HCT116 (cell line): ENCODE measurements around the gene TPD52L1. TPM values are rescaled to one million over a fixed set of nuclear protein-coding genes. Genes with fewer than 3 reads are reported as not detected.

Experiments used
- ATAC-seq: fragments of 200-7000 bp; cut with Tn5 transposase; 2 replicates; pipeline ENCODE4 v1.9.1; 2020; ENCODE audit warnings: mild to moderate bottlenecking, moderate library complexity
- BruUV-seq: library from RNA; stranded (reverse); fragments of 400-500 nt; replicated peaks from 2 replicates; lab custom pipeline; 2021; lab: Mats Ljungman, UMichigan
- CTCF ChIA-PET: fragments of 300-600 bp; sonication (Branson Sonifier 250); formaldehyde crosslinking; loops from one replicate; lab custom pipeline; 2021; ENCODE audit warnings: antibody characterized with exemption; lab: Charles Lee
- POLR2A ChIA-PET: fragments of 300-600, 350-600 bp; sonication (Branson Sonifier 250); formaldehyde crosslinking; loops from one replicate; lab custom pipeline; 2021; ENCODE audit warnings: antibody characterized with exemption; lab: Charles Lee
- RAD21 ChIA-PET, 2 experiments: fragments of 300-600 bp; sonication (Branson Sonifier 250); formaldehyde crosslinking; loops; one replicate each; lab custom pipeline; 2023; ENCODE audit warnings: low total read pairs in 2 of 2; ENCODE audit not compliant: uncharacterized antibody in 2 of 2, unreplicated experiment in 2 of 2, low non-redundant PET in 1 of 2; lab: Charles Lee
- DNase-seq: peaks from one replicate; pipeline ENCODE4 v3.0.0-alpha.2; 2010; ENCODE audit warnings: low read depth, low spot score
- H2AFZ ChIP-seq: fragments of 200-600 bp; shearing (Covaris generic), sonication (generic); 2 replicates; pipeline ENCODE4 v1.6.1; 2017; ENCODE audit warnings: low read depth, mixed run types, mixed read lengths, antibody characterized with exemption, low read length; ENCODE audit not compliant: poor library complexity, severe bottlenecking
- H3K27ac ChIP-seq: 2 replicates; pipeline ENCODE4 v1.5.1; 2012; ENCODE audit warnings: low read depth, low read length
- H3K27me3 ChIP-seq: fragments of 200-600 bp; sonication (generic); 2 replicates; pipeline ENCODE4 v1.6.1; 2016; ENCODE audit warnings: mixed run types, low read length, mixed read lengths; ENCODE audit not compliant: insufficient read depth
- H3K36me3 ChIP-seq, 2 experiments: fragments of 200-500 bp in 1 of 2; fragments of 200-600 bp in 1 of 2; sonication (Bioruptor generic) in 1 of 2; sonication (generic) in 1 of 2; 2 replicates each; pipeline versions ENCODE4 v1.5.1 to v1.6.1; 2014 to 2016; ENCODE audit warnings: low read length in 2 of 2, inconsistent platforms in 1 of 2, mixed read lengths in 1 of 2, mixed run types in 1 of 2; ENCODE audit not compliant: insufficient read depth in 2 of 2, control insufficient read depth in 1 of 2
- H3K4me1 ChIP-seq, 2 experiments: fragments of 200-600 bp in 1 of 2; sonication (generic) in 1 of 2; 2 replicates each; pipeline versions ENCODE4 v1.5.1 to v1.6.1; 2012 to 2017; ENCODE audit warnings: low read length in 2 of 2, inconsistent platforms in 1 of 2, mild to moderate bottlenecking in 1 of 2, mixed read lengths in 1 of 2, mixed run types in 1 of 2, moderate library complexity in 1 of 2; ENCODE audit not compliant: insufficient read depth in 2 of 2, control insufficient read depth in 1 of 2
- H3K4me2 ChIP-seq: fragments of 200-600 bp; sonication (generic); 2 replicates; pipeline ENCODE4 v1.6.1; 2017; ENCODE audit warnings: mixed run types, low read length, mixed read lengths
- H3K4me3 ChIP-seq, 2 experiments: fragments of 200-600 bp in 1 of 2; sonication (generic) in 1 of 2; replicated peaks in 1 of 2; 2 replicates each; pipeline ENCODE4 v1.5.1; 2011 to 2016; ENCODE audit warnings: low read length in 2 of 2, control low read depth in 1 of 2, low read depth in 1 of 2, mild to moderate bottlenecking in 1 of 2, mixed read lengths in 1 of 2, mixed run types in 1 of 2
- H3K79me2 ChIP-seq: fragments of 200-600 bp; sonication (generic); 2 replicates; pipeline ENCODE4 v1.6.1; 2017; ENCODE audit warnings: mild to moderate bottlenecking, mixed run types, low read length, moderate library complexity, mixed read lengths; ENCODE audit not compliant: insufficient read depth
- H3K9ac ChIP-seq: fragments of 200-600 bp; sonication (generic); 2 replicates; pipeline ENCODE4 v1.6.1; 2016; ENCODE audit warnings: low read length, mixed read lengths
- H3K9me2 ChIP-seq: fragments of 200-600 bp; sonication (generic), shearing (Covaris generic); 2 replicates; pipeline ENCODE4 v1.6.1; 2017; ENCODE audit warnings: mixed run types, mild to moderate bottlenecking, moderate library complexity; ENCODE audit not compliant: insufficient read depth
- H3K9me3 ChIP-seq, 2 experiments: fragments of 200-500 bp in 1 of 2; fragments of 200-600 bp in 1 of 2; sonication (Bioruptor generic) in 1 of 2; sonication (generic) in 1 of 2; 2 replicates each; pipeline ENCODE4 v1.6.1; 2014 to 2017; ENCODE audit warnings: low read length in 2 of 2, mixed read lengths in 2 of 2, inconsistent platforms in 1 of 2, low read depth in 1 of 2, mild to moderate bottlenecking in 1 of 2, mixed run types in 1 of 2, moderate library complexity in 1 of 2; ENCODE audit not compliant: control insufficient read depth in 1 of 2, insufficient read depth in 1 of 2
- H4K20me1 ChIP-seq: fragments of 200-600 bp; sonication (generic), shearing (Covaris generic); 2 replicates; pipeline ENCODE4 v1.6.1; 2017; ENCODE audit warnings: mixed run types, mild to moderate bottlenecking, moderate library complexity; ENCODE audit not compliant: insufficient read depth
- CBX3 ChIP-seq: IDR thresholded peaks from 2 replicates; pipeline ENCODE4 v1.6.1; 2012; ENCODE audit warnings: low read depth
- ELF1 ChIP-seq: IDR thresholded peaks from 2 replicates; pipeline ENCODE4 v1.6.1; 2012; ENCODE audit warnings: low read depth, borderline replicate concordance
- POLR2AphosphoS5 ChIP-seq: IDR thresholded peaks from 2 replicates; pipeline ENCODE4 v1.6.1; 2011; ENCODE audit warnings: mild to moderate bottlenecking, low read depth, low read length, moderate library complexity
- RAD21 ChIP-seq: IDR thresholded peaks from 2 replicates; pipeline ENCODE4 v1.6.1; 2012; ENCODE audit warnings: low read depth, mild to moderate bottlenecking
- SRF ChIP-seq: IDR thresholded peaks from 2 replicates; pipeline ENCODE4 v1.6.1; 2012; ENCODE audit warnings: low read depth
- TCF7L2 ChIP-seq: IDR thresholded peaks from 2 replicates; pipeline ENCODE4 v1.7.0; 2011; ENCODE audit warnings: borderline replicate concordance, inconsistent platforms; ENCODE audit not compliant: insufficient read depth, insufficient read length; ENCODE audit errors: extremely low read depth
- intact Hi-C: fragments of 100-400 bp; cut with micrococcal nuclease; formaldehyde crosslinking; loops from 2 replicates; pipeline ENCODE4 v1.10.0; 2022
- total RNA-seq: library from RNA; stranded (reverse); gene quantifications from one replicate; pipeline ENCODE4 v1.2.1, GENCODE V29; 2021; ENCODE audit not compliant: unreplicated experiment
- TF ChIP-seq, protein P1 (sequence below): IDR thresholded peaks from 2 replicates; pipeline ENCODE4 v1.6.1; 2011; ENCODE audit warnings: mild to moderate bottlenecking, low read length, moderate library complexity; ENCODE audit not compliant: insufficient replicate concordance; ENCODE audit errors: extremely low read depth
- TF ChIP-seq, protein P2 (sequence below): IDR thresholded peaks from 2 replicates; pipeline ENCODE4 v1.6.1; 2012

TPD52L1 gene
- total RNA-seq, 1 experiment from 2014 or later = 64.1 TPM

- TF ChIP-seq, protein P1, sequence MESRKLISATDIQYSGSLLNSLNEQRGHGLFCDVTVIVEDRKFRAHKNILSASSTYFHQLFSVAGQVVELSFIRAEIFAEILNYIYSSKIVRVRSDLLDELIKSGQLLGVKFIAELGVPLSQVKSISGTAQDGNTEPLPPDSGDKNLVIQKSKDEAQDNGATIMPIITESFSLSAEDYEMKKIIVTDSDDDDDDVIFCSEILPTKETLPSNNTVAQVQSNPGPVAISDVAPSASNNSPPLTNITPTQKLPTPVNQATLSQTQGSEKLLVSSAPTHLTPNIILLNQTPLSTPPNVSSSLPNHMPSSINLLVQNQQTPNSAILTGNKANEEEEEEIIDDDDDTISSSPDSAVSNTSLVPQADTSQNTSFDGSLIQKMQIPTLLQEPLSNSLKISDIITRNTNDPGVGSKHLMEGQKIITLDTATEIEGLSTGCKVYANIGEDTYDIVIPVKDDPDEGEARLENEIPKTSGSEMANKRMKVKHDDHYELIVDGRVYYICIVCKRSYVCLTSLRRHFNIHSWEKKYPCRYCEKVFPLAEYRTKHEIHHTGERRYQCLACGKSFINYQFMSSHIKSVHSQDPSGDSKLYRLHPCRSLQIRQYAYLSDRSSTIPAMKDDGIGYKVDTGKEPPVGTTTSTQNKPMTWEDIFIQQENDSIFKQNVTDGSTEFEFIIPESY = no peak
- no peak for TF ChIP-seq ELF1
- TF ChIP-seq, all 23 proteins: peak for 0
Observed at GRCh38 chr6:125251516-125252220, 98.1 kb downstream of the TPD52L1 start (continued).

DNA sequence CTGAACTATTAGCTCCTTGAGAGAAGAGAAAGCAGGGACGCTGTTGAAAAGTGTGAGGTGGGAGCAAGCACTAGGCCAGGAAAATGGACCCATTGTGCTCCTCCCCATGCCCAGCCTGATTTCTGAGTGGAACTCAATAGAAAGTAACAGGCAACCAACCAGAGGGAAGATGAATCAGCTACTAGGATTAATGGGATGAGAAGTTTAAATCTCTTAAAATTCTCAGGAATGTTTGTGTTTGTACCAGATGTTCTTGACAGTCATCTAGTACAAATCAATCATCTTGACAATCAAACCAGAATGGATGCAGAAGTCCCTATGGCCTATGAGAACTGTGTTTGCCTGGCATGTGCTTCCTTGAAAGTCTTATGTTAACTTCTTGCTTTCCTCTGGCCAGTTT lies 99.3 kb downstream of the TPD52L1 start:
- BruUV-seq = no TSS peak
- Histone ChIP-seq H3K4me3 (no peak overlapping the region), H3K4me1 (no peaks in the 10 kb centered on the region), H2AFZ (no peak overlapping the region)
- RAD21 ChIA-PET = no interaction called here
- no peak for ATAC-seq
- no peak for TF ChIP-seq RAD21
- no peak for TF ChIP-seq TCF7L2
- TF ChIP-seq ELF1 = no peak
- TF ChIP-seq, protein P1 = no peak
- no peak for TF ChIP-seq CBX3
- TF ChIP-seq POLR2AphosphoS5 = no peak
- TF ChIP-seq, protein P2, sequence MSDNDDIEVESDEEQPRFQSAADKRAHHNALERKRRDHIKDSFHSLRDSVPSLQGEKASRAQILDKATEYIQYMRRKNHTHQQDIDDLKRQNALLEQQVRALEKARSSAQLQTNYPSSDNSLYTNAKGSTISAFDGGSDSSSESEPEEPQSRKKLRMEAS = no peak
- TF ChIP-seq SRF = no peak
- TF ChIP-seq, all 23 proteins: peak for 0
- Histone ChIP-seq H3K4me2 (no peak overlapping the region), H3K9me3 (no peaks in the 10 kb centered on the region), H3K27ac (no peak overlapping the region), H3K9ac (no peak overlapping the region), H3K79me2 (no peaks in the 10 kb centered on the region), H4K20me1 (no peaks in the 10 kb centered on the region), H3K9me2 (no peaks in the 10 kb centered on the region), H3K27me3 (no peaks in the 10 kb centered on the region), H3K36me3 (no peaks in the 10 kb centered on the region)
- ChIA-PET CTCF (no interaction called here), POLR2A (no interaction called here)
- no peak for DNase-seq
- intact Hi-C loops = no loop called here
